M059J (cell line): ENCODE results near the gene ZSWIM8. TPM values are rescaled to one million over a fixed set of nuclear protein-coding genes. Genes with fewer than 3 reads are reported as not detected.
"Not testable (repeated sequence)": the region's sequence is repeated elsewhere in the genome, so short reads cannot be mapped to it uniquely, and the experiment has no call there.

Source experiments
- DNase-seq: peaks from one replicate; pipeline ENCODE4 v3.0.0-alpha.2; 2012; ENCODE audit warnings: low read depth
- total RNA-seq: library from RNA; depleted of rRNA; stranded (reverse); fragments of >200 nt; shearing (Covaris generic); gene quantifications from 2 replicates; pipeline ENCODE4 v1.2.3, GENCODE V29; 2014

The ZSWIM8 gene
- total RNA-seq, 1 experiment from 2014 or later: 24.8 TPM

- peak; percentile 84 for DNase-seq
Observed at GRCh38 chr10:73772281-73773151, 12.9 kb upstream of the ZSWIM8 start.

DNA sequence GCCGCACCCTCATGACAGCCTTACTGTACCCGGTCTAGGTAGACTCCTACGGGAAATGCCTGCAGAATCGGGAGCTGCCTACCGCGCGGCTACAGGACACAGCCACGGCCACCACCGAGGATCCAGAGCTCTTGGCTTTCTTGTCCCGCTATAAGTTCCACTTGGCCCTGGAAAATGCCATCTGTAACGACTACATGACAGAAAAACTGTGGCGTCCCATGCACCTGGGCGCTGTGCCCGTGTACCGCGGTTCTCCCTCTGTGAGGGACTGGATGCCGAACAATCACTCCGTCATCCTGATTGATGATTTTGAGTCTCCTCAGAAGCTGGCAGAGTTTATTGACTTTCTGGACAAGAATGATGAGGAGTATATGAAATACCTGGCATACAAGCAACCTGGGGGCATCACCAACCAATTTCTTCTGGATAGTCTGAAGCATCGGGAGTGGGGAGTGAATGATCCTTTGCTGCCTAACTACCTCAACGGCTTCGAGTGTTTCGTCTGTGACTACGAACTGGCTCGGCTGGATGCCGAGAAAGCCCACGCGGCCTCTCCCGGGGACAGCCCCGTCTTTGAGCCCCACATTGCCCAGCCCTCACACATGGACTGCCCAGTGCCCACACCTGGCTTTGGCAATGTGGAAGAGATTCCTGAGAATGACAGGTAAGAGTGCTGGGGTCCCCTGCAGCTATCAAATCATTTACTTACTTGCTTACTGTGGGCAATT is 12.1 kb upstream of the ZSWIM8 start:
- no peak for DNase-seq

DNA sequence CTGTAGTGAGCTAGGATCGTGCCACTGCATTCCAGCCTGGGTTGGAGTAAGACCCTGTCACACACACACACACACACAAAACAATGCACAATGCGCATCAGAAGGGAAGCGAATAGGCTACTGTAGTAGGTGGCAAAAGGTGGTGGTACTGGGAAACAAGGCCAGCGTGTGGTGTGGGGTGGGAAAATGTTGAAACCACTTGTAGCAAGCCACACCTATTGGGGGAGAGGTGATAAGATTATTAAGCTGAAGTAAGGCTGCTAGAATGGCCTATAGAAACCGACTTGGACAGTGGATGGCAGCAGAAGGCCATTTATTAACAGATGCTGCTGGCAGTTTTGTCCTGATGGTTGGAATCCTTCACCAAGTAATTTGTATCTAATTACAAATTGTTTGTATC is 10.8 kb upstream of the ZSWIM8 start:
- peak; percentile 54 for DNase-seq

GRCh38 chr10:73779018-73779417 is 6.4 kb upstream of the ZSWIM8 start:
- no peak for DNase-seq

DNA sequence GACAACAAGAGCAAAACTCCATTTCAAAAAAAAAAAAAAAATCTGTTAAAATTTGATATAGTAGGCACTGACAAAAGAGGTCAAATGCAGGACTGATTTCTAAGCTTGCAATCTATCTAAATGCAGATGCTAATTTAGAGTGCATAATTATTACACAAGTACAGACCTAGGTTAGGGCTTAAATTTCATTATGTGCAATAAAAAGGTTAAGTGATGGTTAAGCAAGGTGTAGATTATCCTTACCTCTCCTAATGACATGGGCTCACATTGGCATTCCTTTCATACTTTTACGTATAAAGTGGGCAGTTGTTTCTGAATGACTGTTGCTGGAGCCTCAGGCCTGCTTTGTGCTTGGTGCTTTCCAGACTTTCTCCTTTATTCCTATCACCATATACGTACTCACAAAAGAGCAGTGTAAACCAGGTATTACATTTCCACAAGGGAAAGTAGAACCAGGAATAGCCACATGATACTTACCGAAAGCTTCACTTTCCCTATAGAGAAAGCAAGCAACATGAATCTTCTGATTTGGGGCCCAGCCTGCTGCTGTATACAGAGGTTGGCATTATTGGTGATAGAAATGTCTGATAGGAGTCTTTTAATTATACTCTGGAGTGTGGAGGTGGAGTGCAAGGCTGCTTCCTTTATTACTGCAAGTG is 5.7 kb upstream of the ZSWIM8 start:
- DNase-seq: no peak

DNA sequence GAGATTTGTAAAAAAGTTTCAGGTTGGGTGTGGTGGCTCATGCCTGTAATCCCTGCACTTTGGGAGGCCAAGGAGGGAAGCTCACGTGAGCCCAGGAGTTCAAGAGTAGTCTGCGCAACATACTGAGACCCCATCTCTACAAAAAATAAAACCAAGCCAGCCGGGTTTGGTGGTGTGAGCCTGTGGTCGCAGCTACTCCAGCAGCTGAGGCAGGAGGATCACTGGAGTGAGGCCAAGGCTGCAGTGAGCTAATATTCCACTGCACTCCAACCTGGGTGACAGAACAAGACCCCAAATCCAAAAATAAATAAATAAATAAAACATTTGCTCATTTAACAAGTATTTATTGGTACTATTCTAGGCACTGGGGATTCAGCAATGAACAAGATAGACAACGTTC is 5.1 kb upstream of the ZSWIM8 start:
- no peak for DNase-seq

- DNase-seq: no peak
Observed at GRCh38 chr10:73780966-73781365, 4.4 kb upstream of the ZSWIM8 start.

- no peak for DNase-seq
Observed at GRCh38 chr10:73781548-73781878, 3.9 kb upstream of the ZSWIM8 start.

GRCh38 chr10:73781879-73782748 is 3.3 kb upstream of the ZSWIM8 start, which contains the start of gene CHCHD1:
CHCHD1 (plus strand) TSS chr10:73782048; CDS start chr10:73782076, 28 bp downstream.
- peak; percentile 82 for DNase-seq

DNA sequence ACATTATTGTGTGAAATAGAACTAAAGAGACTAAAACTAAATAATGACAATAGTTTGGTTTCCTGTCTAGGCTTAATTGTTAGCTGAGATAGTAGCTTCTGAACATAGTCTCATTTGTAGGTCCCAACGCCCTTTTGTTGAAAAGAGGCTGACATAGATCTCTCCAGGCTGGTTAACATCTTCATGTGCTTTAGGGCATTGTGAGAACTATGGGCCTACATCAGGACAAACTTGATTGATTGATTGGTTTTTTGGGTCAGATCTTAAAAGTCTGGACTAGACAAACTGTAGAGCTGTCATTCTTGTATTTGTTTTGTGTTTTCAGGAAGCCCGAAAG is 2.7 kb upstream of the ZSWIM8 start:
- DNase-seq: no peak

GRCh38 chr10:73785721-73786511 is 510 bp downstream of the ZSWIM8 start:
- DNase-seq: peak; percentile 58

DNA sequence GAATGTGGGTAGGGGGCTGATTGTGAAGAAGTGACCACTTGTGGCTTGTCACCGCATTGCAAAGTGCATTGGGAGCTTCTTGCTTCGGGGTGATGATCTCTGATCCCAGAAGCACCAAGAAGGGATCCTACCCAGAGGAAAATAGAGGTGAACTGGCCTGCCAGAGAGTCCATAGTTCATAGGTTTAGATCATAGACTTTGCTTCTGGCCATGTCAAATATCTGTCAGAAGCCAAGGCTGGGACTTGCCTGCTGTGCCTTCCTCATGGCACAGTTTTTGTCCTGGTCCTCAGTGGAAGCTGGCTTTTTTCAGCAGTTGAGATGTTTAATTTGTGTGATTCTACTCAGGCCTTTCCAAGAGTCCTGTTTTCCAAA is 1.1 kb downstream of the ZSWIM8 start:
- DNase-seq: no peak

GRCh38 chr10:73787031-73787800 is 1.8 kb downstream of the ZSWIM8 start:
- not testable (repeated sequence) for DNase-seq

DNA sequence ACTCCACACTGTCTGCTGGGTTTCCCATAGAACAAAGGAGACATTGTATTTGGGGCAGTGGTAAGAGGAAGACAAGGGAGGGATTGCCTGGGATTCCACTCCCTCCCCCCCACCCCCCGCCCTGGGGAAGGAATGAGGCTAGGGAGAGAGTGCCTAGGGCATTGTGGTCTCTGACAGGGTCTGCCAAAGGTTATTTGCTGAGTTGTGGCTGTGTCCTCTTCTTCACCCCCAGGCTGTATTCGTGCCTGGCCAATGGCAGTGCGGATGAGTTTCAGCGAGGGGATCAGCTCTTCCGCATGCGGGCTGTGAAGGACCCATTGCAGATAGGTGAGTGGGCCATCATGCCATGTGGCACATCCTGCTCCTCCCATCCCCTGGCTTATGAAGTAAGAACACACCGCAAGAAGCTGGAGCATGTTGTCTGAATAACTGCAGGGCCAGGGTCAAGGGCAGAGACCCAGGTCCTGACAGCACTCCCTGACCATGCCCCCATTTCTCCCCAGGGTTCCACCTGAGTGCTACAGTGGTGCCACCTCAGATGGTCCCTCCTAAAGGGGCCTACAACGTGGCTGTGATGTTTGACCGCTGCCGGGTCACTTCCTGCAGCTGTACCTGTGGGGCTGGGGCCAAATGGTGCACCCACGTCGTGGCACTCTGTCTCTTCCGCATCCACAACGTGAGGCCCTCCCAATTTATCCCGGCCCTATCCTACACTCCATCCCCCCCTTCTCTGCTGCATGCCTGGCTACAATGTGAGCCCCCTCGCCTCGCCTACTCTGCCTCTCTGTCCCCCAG is 3.7 kb downstream of the ZSWIM8 start:
- no peak for DNase-seq

- no peak for DNase-seq
Observed at GRCh38 chr10:73789659-73790055, 4.3 kb downstream of the ZSWIM8 start.

DNA sequence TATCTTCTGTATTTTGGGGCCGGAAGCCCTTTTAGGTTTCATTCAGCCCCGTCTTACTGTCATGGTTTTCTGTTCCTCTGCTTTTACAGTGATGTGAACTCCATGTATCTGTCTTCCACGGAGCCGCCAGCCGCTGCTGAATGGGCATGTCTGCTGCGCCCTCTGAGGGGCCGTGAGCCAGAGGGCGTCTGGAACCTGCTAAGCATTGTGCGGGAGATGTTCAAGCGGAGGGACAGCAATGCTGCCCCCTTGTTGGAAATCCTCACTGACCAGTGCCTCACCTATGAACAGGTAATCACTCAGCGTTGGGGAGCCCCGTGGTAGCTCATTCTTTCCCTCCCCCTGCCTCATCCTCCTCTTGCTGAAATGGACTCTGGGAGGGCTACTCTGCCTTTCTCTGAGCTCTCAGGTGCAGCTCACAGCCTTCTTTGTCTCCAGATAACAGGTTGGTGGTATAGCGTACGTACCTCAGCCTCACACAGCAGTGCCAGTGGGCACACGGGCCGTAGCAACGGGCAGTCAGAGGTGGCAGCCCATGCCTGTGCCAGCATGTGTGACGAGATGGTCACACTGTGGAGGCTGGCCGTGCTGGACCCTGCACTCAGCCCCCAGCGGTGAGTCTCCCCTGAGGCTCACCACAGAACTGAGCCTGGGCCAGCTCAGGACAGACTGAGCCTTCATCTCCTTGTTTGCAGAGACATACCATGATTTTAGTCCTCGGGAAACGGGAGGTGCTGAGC is 5.7 kb downstream of the ZSWIM8 start:
- DNase-seq: no peak

- DNase-seq: no peak
Observed at GRCh38 chr10:73791871-73792400, 6.5 kb downstream of the ZSWIM8 start.

- no peak for DNase-seq
Observed at GRCh38 chr10:73793456-73793855, 8.1 kb downstream of the ZSWIM8 start.
